ENCODE results near the gene TSFM.

The TSFM gene

DNA sequence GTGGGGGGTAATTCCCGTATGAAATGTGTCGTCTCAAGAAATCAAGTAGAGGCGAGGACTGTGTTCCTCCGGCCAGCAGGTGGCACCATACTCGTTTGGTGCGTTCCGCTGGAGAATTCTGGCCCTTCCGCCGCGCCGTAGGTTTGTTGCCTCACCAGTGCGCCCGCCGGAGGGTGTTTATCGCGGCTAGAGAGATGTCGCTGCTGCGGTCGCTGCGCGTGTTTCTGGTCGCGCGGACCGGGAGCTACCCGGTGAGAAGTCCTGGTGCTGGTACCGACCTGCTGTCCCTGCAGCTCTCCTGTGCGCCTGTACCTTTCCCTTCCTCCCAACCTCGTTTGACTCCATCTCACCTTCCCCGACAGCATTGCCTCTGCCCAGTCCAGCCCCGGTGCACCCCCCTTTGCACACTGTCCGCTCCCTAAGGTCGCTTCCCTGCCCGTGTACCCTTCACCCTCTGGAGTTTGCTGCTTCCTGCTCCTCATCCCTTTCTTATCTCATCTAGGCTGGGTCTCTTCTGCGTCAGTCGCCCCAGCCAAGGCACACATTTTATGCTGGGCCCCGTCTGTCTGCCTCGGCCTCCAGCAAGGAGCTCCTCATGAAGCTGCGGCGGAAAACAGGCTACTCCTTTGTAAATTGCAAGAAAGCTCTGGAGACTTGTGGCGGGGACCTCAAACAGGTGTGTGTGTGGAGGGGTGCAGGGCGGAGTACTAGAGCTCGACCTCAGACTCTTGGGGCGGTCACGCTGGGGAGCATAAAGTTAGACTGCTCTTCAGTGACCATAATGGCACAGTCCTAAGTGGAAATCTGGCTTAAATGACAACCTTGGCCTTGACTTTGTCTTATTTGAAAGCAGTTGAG lies at the start of gene TSFM (continued):
- peak; percentile 93 for TF ChIP-seq SP7 (tag by site-specific recombination; IDR thresholded peaks at IDR 0.05)
- TF ChIP-seq, protein P1, sequence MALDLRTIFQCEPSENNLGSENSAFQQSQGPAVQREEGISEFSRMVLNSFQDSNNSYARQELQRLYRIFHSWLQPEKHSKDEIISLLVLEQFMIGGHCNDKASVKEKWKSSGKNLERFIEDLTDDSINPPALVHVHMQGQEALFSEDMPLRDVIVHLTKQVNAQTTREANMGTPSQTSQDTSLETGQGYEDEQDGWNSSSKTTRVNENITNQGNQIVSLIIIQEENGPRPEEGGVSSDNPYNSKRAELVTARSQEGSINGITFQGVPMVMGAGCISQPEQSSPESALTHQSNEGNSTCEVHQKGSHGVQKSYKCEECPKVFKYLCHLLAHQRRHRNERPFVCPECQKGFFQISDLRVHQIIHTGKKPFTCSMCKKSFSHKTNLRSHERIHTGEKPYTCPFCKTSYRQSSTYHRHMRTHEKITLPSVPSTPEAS (tag by site-specific recombination; IDR thresholded peaks at IDR 0.05) = peak; percentile 51
- no peak for TF ChIP-seq ZNF48 (tag by site-specific recombination; IDR thresholded peaks at IDR 0.05)
- TF ChIP-seq ZNF561 (tag by site-specific recombination; IDR thresholded peaks at IDR 0.05; ENCODE audit: borderline replicate concordance) = peak; percentile 95
- peak; percentile 73 for TF ChIP-seq ZNF785 (tag by site-specific recombination; IDR thresholded peaks at IDR 0.05)
- TF ChIP-seq, protein P2, sequence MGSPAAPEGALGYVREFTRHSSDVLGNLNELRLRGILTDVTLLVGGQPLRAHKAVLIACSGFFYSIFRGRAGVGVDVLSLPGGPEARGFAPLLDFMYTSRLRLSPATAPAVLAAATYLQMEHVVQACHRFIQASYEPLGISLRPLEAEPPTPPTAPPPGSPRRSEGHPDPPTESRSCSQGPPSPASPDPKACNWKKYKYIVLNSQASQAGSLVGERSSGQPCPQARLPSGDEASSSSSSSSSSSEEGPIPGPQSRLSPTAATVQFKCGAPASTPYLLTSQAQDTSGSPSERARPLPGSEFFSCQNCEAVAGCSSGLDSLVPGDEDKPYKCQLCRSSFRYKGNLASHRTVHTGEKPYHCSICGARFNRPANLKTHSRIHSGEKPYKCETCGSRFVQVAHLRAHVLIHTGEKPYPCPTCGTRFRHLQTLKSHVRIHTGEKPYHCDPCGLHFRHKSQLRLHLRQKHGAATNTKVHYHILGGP (tag by site-specific recombination; IDR thresholded peaks at IDR 0.05) = no peak
- TF ChIP-seq, protein P3, sequence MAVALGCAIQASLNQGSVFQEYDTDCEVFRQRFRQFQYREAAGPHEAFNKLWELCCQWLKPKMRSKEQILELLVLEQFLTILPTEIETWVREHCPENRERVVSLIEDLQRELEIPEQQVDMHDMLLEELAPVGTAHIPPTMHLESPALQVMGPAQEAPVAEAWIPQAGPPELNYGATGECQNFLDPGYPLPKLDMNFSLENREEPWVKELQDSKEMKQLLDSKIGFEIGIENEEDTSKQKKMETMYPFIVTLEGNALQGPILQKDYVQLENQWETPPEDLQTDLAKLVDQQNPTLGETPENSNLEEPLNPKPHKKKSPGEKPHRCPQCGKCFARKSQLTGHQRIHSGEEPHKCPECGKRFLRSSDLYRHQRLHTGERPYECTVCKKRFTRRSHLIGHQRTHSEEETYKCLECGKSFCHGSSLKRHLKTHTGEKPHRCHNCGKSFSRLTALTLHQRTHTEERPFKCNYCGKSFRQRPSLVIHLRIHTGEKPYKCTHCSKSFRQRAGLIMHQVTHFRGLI (tag by site-specific recombination; IDR thresholded peaks at IDR 0.05) = peak; percentile 67
- peak; percentile 62; the same call in 1 of the 2 replicates for TF ChIP-seq ZNF664 (tag by site-specific recombination; IDR thresholded peaks at IDR 0.05)
- no peak; the same call in 1 of the 2 replicates for TF ChIP-seq FEZF1 (tag by site-specific recombination; IDR thresholded peaks at IDR 0.05)
- peak; percentile 82 for TF ChIP-seq ZNF394 (tag by site-specific recombination; IDR thresholded peaks at IDR 0.05; ENCODE audit: borderline replicate concordance)
- TF ChIP-seq ZBTB44 (tag by site-specific recombination; IDR thresholded peaks at IDR 0.05) = peak; percentile 76; the same call in 1 of the 2 replicates
- no peak for TF ChIP-seq ZNF16 (tag by site-specific recombination; IDR thresholded peaks at IDR 0.05; ENCODE audit: low read depth)
- no peak for TF ChIP-seq ZNF791 (tag by site-specific recombination; IDR thresholded peaks at IDR 0.05)
- peak; percentile 53 for TF ChIP-seq GLIS2 (tag by site-specific recombination; IDR thresholded peaks at IDR 0.05)
- TF ChIP-seq ZSCAN5A (tag by site-specific recombination; IDR thresholded peaks at IDR 0.05) = peak; percentile 89
- peak; percentile 97 for TF ChIP-seq ZEB2 (tag by site-specific recombination; IDR thresholded peaks at IDR 0.05)
- peak; percentile 91 for TF ChIP-seq ZNF24 (tag by site-specific recombination; IDR thresholded peaks at IDR 0.05)
- peak; percentile 80 for TF ChIP-seq ZNF654 (tag by site-specific recombination; IDR thresholded peaks at IDR 0.05; ENCODE audit: low read depth)
- 0 out of 2 replicates have a peak, but pooled peaks have one; percentile 27 for TF ChIP-seq SCRT1 (tag by site-specific recombination; IDR thresholded peaks at IDR 0.05; ENCODE audit: borderline replicate concordance)
- TF ChIP-seq SCRT2 (tag by site-specific recombination; IDR thresholded peaks at IDR 0.05) = peak; percentile 39; the same call in 1 of the 2 replicates
- TF ChIP-seq ZNF184 (tag by site-specific recombination; IDR thresholded peaks at IDR 0.05) = peak; percentile 73; the same call in 1 of the 2 replicates
- peak; percentile 91 for TF ChIP-seq ZSCAN23 (tag by site-specific recombination; IDR thresholded peaks at IDR 0.05)
- TF ChIP-seq ZNF335 (tag by site-specific recombination; conservative IDR thresholded peaks at IDR 0.05) = peak; percentile 89
- 0 out of 2 replicates have a peak, but pooled peaks have one; percentile 26 for TF ChIP-seq ZNF133 (tag by site-specific recombination; IDR thresholded peaks at IDR 0.05)
- peak; percentile 46; the same call in 1 of the 2 replicates for TF ChIP-seq ZNF558 (tag by site-specific recombination; IDR thresholded peaks at IDR 0.05)
- TF ChIP-seq ZNF660 (tag by site-specific recombination; IDR thresholded peaks at IDR 0.05) = peak; percentile 98
- TF ChIP-seq ZNF2 (tag by site-specific recombination; IDR thresholded peaks at IDR 0.05) = peak; percentile 96
- TF ChIP-seq ZNF544 (tag by site-specific recombination; IDR thresholded peaks at IDR 0.05) = no peak
- TF ChIP-seq, protein P4, sequence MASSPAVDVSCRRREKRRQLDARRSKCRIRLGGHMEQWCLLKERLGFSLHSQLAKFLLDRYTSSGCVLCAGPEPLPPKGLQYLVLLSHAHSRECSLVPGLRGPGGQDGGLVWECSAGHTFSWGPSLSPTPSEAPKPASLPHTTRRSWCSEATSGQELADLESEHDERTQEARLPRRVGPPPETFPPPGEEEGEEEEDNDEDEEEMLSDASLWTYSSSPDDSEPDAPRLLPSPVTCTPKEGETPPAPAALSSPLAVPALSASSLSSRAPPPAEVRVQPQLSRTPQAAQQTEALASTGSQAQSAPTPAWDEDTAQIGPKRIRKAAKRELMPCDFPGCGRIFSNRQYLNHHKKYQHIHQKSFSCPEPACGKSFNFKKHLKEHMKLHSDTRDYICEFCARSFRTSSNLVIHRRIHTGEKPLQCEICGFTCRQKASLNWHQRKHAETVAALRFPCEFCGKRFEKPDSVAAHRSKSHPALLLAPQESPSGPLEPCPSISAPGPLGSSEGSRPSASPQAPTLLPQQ (tag by site-specific recombination; IDR thresholded peaks at IDR 0.05) = peak; percentile 89
- TF ChIP-seq ZSCAN30 (tag by site-specific recombination; IDR thresholded peaks at IDR 0.05) = peak; percentile 98
- peak; percentile 67 for TF ChIP-seq GLIS1 (tag by site-specific recombination; IDR thresholded peaks at IDR 0.05)
- peak; percentile 67; the same call in 1 of the 2 replicates for TF ChIP-seq ZBTB20 (tag by site-specific recombination; IDR thresholded peaks at IDR 0.05)

All from HEK293 (cell line).